NCI-H2171 treated with DMSO at 0.1 percent for 48 hours (cell line): ENCODE results near the gene CEP72.

Experiments
- DNase-seq: peaks from one replicate; lab custom pipeline; 2025; lab: John Stamatoyannopoulos, UW

CEP72 gene

GRCh38 chr5:638501-639252 is 26.5 kb downstream of the CEP72 start:
- no peak for DNase-seq

DNA sequence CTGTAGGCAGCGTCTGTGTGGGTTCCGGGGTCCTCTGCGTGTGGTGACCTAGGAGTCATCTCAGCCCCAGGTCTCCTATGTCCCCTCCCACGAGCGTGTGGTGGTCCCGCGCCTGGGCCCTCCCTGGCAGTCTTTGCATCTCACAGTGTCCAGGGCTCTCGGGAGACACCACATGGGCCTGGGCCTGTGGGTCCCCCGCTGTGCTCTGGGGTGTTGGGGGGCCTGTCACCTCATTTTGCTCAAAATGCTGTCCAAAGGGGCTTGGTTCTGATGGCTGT is 27.1 kb downstream of the CEP72 start:
- DNase-seq, result no peak

DNA sequence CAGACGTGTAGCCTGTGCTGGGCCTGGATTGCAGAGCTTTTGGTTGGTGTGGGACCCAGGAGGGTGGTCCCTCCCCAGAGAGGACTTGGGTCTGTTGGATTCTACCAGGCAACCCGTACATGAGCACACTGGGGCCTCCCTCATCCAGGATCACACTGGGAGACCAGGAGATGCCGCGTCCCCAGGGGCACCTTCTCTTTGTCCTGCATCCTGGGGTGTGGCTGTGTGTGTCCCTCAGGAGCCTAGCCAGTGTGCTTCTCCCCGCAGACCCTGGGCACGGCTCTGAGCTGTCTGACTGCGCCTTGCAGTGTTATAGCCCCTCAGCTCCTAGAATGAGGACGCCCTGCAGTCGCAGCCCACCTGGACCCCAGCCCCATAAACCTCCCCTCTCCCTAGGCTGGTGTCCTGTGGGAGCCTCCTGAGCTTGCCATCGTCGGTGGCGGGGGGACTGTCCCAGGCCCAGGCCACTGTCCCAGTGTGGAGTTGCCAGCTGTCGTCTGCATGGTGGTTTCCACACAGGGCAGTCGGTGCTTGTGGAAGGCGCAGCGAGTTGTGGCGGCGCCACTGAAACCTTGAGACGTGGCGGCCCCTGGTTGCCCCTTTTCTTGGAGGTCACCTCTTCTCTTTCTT is 27.6 kb downstream of the CEP72 start:
- DNase-seq, result no peak

DNA sequence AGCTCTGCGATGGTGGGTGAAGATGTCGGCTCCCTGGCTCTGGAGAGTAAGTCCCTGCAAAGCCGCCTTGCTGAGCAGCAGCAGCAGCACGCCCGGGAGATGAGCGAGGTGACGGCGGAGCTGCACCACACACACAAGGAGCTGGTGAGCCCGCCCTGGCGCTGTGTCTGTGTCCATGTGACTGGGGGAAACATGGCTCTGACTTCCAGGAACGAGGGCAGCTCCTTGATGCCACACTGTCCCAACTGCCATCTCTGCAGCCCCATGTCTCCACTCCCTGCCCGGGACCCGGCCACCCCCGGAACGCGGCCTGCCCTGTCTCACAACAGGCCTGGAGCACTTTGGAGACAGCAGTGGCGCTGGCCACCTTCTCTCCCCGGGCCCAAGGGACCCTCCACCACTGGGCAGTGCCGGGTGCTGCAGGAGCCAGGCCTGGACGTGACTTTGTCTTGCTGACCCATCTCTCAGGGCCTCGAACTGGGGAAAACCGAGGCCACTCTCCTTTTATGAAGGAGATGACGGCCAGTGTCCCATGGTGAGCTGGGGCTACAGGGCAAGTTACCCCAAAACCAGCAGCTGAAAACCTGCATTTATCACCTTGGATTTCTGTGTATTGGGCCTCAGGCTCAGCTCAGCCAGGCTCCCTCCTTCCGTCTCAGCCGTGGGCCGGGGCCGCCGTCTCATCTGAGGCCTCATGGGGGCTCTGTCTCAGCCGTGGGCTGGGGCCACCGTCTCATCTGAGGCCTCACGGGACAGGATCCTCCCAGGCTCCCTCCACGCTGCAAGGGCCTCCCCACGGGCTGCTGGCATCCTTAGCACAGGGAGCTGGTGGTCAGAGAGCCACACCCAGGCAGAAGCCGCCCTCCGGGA is 28.6 kb downstream of the CEP72 start:
- DNase-seq, result no peak

DNA sequence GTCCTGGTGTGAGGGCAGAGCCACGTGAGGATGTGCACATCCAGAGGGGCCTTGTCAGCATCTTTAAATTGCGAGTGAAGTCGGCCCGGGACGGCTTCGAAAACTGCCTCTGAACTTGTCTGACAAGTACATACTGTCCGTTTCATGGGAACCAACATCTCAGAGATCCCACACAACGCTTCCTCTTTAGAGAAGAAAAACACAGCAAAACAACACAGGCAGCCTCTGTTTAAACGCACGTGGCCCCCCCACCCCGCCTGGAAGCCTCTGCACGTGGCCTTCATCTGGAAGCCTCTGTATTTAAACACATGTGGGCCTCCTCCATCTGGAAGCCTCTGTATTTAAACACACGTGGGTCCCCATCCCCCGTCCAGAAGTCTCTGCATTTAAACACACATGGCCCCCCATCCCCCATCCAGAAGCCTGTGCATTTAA is 29.2 kb downstream of the CEP72 start:
- no peak for DNase-seq

GRCh38 chr5:642481-642880 is 30.3 kb downstream of the CEP72 start:
- peak; percentile 99 for DNase-seq

DNA sequence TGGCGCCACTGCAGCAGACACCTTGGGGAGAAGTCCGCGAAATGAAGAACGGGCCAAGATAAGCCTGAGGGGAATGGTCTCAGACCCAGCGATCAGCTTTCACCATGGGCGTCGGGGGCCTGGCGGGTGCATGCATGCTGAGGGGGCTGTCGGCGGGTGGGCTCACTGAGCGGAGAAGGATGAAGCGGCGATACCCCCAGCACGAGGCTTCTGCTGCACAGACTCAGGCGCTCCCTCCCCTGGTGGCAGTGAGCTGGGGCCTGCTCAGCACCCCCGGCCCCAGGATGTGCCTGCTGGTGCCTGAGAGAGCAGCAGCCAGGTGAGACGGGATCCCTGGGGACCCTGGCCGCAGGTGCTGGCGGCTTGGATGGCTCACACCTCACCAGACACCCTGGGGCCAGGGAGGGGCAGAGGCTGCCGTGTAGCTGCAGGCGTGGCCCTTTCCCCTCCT is 31.2 kb downstream of the CEP72 start:
- DNase-seq, result peak; percentile 98

- peak; percentile 90 for DNase-seq
Observed at GRCh38 chr5:643811-644271, 31.7 kb downstream of the CEP72 start.

DNA sequence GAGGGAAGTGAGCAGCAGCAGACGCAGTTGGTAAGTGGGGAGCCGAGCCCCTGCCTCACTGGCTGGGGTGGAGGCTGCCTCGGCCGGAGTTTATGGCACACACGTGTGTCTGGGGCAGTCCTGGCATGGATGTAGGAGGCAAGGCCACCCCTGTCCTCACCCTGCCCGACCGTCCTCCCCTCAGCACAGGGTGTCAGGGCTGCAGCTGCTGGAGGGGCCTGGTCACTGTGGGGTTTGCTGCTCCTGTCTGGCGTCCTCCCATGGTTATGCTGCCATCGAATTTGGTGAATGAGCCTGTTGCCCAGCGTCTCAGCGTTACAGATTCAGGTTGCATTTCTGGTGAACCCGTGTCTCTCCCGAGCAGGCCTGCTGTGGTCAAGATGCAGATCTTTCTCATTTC is 32.4 kb downstream of the CEP72 start:
- no peak for DNase-seq

DNA sequence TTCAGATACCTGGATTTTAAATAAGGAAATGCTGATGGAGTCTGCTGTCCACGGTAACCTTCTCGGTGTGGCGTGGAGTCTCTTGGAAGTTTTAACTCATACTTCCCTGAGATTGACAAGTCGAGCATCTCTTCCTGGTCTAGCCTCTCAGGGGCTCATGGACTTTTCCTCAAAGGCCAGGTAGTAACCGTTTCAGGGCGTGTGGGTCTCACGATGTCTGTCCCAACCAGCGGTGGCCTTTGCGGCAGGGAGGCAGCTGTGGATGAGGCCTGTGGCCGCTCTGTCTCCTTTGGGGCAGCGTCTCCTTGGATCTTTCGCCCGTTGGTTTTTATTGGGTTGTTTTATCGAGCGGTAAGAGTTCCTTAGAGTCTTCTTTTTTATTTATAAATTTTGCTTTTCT is 32.8 kb downstream of the CEP72 start:
- DNase-seq, result no peak

DNA sequence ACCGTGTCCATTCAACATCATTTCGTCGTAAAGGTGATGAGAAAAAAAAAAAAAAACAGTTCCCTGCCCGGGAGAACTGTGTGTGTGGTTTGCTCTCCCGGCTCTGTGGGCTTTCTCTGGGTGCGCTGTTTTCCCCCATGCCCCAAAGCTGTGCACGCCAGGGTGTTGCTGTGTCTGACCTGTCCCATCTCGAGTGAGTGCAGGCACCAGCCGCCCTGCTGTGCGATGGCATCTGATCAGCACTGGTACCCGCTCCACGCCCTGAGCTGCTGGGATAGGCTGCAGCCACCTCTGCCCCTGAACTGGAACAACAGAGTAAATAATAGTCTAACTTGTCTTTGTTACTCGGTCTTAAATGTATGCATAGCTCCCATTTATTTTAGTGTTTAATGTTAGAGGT is 33.3 kb downstream of the CEP72 start:
- no peak for DNase-seq

GRCh38 chr5:646396-647201 is 34.5 kb downstream of the CEP72 start:
- DNase-seq, result no peak

- DNase-seq, result no peak
Observed at GRCh38 chr5:647311-647710, 35.2 kb downstream of the CEP72 start.

DNA sequence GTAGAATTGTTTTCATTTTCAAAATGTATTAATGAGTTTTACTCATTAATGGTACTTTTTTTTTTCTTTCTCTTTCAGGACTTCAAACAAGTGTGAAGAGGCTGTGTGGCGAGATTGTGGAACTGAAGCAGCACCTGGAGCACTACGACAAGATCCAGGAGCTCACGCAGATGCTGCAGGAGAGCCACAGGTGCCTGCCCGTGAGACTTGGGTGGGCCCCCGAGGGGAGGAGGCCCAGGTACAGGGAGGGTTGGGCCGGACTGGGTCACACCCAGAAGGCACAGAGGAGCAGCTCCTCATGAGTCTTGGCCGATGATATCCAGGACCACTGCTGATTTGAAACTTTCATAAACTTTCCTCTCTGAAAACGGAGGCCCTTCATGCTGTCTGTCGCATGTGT is 35.6 kb downstream of the CEP72 start:
- no peak for DNase-seq

DNA sequence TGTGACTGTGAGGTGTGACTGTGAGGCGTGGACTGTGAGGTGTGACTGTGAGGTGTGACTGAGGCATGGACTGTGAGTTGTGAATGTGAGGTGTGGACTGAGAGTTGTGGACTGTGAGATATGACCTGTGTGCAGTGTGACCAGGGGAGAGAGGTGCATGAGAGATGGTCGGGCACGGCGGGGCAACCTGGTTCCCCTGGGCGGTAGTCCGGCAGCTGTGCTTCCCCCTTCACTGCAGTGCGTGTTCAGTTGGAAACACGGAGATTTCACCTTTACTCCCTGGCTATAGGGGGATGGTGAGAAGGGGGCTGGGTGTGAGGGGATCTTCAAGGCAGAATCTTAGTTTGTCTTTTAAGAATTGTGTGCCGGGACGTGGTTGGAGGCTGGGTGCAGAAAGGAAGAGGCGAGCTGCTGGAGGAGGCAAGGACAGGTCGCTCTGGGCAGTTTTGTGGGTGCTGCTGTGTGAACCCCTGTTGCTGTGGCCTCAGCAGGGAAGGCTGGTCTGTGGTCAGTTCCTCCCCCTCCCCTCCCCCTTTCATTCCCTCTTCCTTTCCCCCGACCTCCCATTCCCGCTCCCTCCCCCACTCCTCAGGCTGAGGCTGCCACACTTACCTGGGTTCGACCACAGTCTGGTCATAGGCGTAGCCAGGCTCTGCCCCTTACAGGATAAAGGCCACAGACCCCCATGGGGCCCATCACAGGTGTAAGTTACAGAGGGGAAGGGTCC is 39.3 kb downstream of the CEP72 start:
- DNase-seq, result no peak

- DNase-seq, result no peak
Observed at GRCh38 chr5:652023-652515, 39.9 kb downstream of the CEP72 start.

- DNase-seq, result no peak
Observed at GRCh38 chr5:652773-653350, 40.7 kb downstream of the CEP72 start.

DNA sequence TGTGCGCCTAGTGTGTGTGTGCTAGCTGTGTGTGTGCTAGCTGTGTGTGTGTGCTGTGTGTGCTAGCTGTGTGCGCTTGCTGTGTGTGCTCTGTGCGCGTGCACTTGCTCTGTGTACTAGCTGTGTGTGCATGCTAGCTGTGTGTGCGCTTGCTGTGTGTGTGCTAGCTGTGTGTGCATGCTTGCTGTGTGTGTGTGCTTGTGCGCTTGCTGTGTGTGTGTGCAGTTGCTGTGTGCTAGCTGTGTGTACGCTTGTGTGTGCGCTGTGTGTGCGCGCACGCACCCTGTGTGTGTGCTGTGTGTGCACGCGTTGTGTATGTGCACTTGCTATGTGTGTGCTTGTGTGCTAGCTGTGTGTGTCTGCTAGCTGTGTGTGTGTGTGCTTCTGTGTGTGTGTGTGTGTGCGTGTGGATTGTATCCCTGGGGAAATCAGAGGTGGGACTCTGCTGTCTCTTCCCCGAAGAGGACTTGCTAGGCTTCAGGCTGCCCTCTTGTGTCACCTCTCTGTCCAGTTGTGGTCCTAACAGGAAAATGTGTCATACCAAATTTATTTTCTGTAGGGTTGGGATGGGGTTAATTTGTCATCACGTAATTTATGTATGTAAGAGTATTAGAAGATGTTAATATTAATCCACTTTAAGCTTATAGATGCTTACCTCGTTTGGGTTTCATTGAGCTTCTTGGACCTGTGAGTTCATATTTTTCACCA is 42.1 kb downstream of the CEP72 start:
- DNase-seq, result no peak

GRCh38 chr5:655406-655805 is 43.3 kb downstream of the CEP72 start:
- DNase-seq, result no peak

DNA sequence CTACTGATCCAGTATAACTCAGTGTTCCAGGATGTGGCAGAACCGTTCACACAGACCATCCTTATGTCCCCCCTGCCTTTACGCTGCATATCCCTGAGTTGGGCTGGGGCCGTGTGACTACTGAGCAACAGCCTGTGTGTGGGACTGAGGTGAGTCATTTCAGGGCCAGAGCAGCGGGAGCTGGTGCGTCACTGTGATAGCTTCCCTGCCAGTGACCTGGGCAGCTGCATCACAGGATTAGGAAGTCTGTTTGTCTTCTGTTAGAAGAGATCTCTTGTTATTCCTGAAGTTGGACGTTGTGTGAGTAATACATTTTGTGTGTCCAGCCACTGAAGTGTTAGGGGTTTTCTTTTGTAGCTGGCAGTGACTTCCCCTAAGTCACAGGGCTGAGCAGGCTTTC is 45.4 kb downstream of the CEP72 start:
- DNase-seq, result no peak
